ENCODE measurements around the gene ZGLP1. TPM values are rescaled to one million over a fixed set of nuclear protein-coding genes. Genes with fewer than 3 reads are reported as not detected.

Gene ZGLP1
- total RNA-seq, 1 experiment from 2014 or later: 1.3 TPM

GRCh38 chr19:10332158-10332964, 22.7 kb upstream of the ZGLP1 start:
- H3K27me3 ChIP-seq (ENCODE audit: control insufficient read depth, insufficient read depth, low read length): no peaks in the 10 kb centered on the region
- ATAC-seq: no peak
- H3K4me3 ChIP-seq (ENCODE audit: low read depth in 2 of 2, low read length in 2 of 2): peak overlapping the region; percentile 78 to 86
- no peak for DNase-seq (ENCODE audit: low read depth, low spot score)
- H3K36me3 ChIP-seq (ENCODE audit: control insufficient read depth, insufficient read depth, low read length): peaks cover 12% of the 10 kb centered on the region
- H3K27ac ChIP-seq (ENCODE audit: low read length): peak overlapping the region; percentile 87
- in situ Hi-C loops (cut with HindIII; ENCODE audit: low pct_unique_long_range_greater_than_20kb, low sequenced_read_pairs) (no loop called here), intact Hi-C loops (cut with micrococcal nuclease; ENCODE audit: unreplicated experiment) (no loop called here)
- peaks cover 10% of the 10 kb centered on the region for H3K4me1 ChIP-seq (ENCODE audit: control insufficient read depth, insufficient read depth, low read length)
- CTCF ChIA-PET: no interaction called here
- TF ChIP-seq CTCF (IDR thresholded peaks at IDR 0.05) (no peak), TCF7L2 (IDR thresholded peaks at IDR 0.05; ENCODE audit: low read depth, low read length) (no peak)
- TSS peak; percentile 92 for BruUV-seq (replicated peaks)
- no peaks in the 10 kb centered on the region for H3K9me3 ChIP-seq (ENCODE audit: control insufficient read depth, insufficient read depth, low read depth, low read length)
- POLR2A ChIA-PET: interaction anchor here (0.7 kb wide), 1 partner anchor 34 kb away, joined by 6 read pairs; no protein-coding TSS in a partner anchor

- TF ChIP-seq CTCF (IDR thresholded peaks at IDR 0.05) (no peak), SIN3A (IDR thresholded peaks at IDR 0.05; ENCODE audit: borderline replicate concordance, insufficient read depth, low read depth, low read length) (no peak), REST (IDR thresholded peaks at IDR 0.05; ENCODE audit: insufficient read depth in 1 of 2, low read depth in 2 of 2, low read length in 1 of 2) (no peak), TCF7L2 (IDR thresholded peaks at IDR 0.05; ENCODE audit: low read depth, low read length) (no peak), POLR2AphosphoS5 (IDR thresholded peaks at IDR 0.05; ENCODE audit: low read depth, low read length) (no peak)
- ATAC-seq (no peak), DNase-seq (ENCODE audit: low read depth, low spot score) (no peak)
- H3K27me3 ChIP-seq (ENCODE audit: control insufficient read depth, insufficient read depth, low read length): no peaks in the 10 kb centered on the region
- intact Hi-C loops (cut with micrococcal nuclease; ENCODE audit: unreplicated experiment) (no loop called here), in situ Hi-C loops (cut with HindIII; ENCODE audit: low pct_unique_long_range_greater_than_20kb, low sequenced_read_pairs) (no loop called here)
- H3K4me3 ChIP-seq (ENCODE audit: low read depth in 2 of 2, low read length in 2 of 2): no peak overlapping the region
- peaks cover 5% of the 10 kb centered on the region; the same call in 1 of the 2 replicates for H3K4me1 ChIP-seq (ENCODE audit: control insufficient read depth, insufficient read depth, low read length)
- BruUV-seq (replicated peaks): no TSS peak
- POLR2A ChIA-PET: no interaction called here
- H3K9me3 ChIP-seq (ENCODE audit: control insufficient read depth, insufficient read depth, low read depth, low read length): no peaks in the 10 kb centered on the region
- H3K36me3 ChIP-seq (ENCODE audit: control insufficient read depth, insufficient read depth, low read length): peaks cover 12% of the 10 kb centered on the region
- CTCF ChIA-PET: no interaction called here
- no peak overlapping the region for H3K27ac ChIP-seq (ENCODE audit: low read length)
Measured at GRCh38 chr19:10329555-10329954, 19.9 kb upstream of the ZGLP1 start.

Data from Panc1 (cell line).